GM18868 (cell line): Measurements from ENCODE around the gene HECTD2.
"Not testable (repeated sequence)": the region's sequence is repeated elsewhere in the genome, so short reads cannot be mapped to it uniquely, and the experiment has no call there.

Experiments
- ATAC-seq: cut with Tn5 transposase; IDR thresholded peaks from one replicate; pipeline ENCODE4 v1.9.1; 2021; ENCODE audit warnings: mild to moderate bottlenecking, moderate library complexity; ENCODE audit not compliant: unreplicated experiment

HECTD2 gene

GRCh38 chr10:91536111-91536510, 126.0 kb downstream of the HECTD2 start:
- no peak for ATAC-seq

DNA sequence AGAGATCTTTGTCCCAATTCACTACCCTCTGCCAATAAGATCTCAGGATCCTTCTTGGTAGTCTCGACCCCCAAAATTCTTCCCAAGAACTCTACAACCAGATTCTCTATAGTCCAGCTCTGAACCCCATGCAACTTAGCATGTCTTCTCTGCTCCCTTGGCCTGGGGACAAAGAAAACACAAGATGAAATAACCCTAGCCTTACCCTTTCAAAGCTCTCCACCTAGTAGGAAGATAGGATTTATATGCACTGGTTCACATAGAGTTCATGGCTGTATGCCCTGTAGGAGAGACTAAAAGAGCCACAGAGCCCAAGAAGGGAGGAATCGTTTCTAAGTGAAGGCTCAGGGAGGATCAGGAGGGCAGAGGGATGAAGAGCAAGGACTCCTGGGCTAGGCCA, 126.6 kb downstream of the HECTD2 start:
- no peak for ATAC-seq

- ATAC-seq, result no peak
These were observed 127.7 kb downstream of the HECTD2 start for GRCh38 chr10:91537614-91538383.

DNA sequence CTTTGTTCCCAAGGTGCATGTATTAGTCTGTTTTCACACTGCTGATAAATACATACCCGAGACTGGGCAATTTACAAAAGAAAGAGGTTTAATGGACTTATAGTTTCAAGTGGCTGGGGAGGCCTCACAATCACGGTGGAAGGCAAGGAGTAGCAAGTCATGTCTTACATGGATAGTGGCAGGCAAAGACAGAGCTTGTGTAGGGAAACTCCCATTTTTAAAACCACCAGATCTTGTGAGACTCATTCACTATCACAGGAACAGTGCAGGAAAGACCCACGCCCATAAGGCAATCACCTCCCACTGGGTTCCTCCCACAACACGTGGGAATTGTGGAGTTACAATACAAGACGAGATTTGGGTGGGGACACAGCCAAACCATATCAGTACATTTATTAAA, 129.8 kb downstream of the HECTD2 start:
- ATAC-seq, result no peak

- no peak for ATAC-seq
These were observed 130.6 kb downstream of the HECTD2 start for GRCh38 chr10:91540733-91541132.

GRCh38 chr10:91541481-91541880, 131.3 kb downstream of the HECTD2 start:
- no peak for ATAC-seq

DNA sequence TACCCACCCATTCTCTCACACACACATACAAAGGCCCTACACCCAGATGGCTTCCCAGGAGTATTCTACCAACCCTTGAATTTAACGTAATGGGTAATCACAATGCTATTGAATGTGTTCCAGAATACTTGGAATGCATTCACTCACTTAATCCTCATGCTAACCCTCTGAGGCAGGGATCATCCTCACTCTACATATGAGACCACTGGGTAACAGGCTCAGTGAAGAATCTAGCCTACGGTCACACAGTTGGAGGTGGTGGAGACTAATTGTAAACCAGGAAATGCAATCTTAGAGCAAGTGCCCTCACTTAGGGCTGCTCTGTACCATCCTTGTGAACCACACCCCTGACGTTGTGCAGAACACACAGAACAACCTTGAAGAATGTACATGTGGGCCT, 135.2 kb downstream of the HECTD2 start:
- ATAC-seq, result no peak

GRCh38 chr10:91545838-91546237, 135.7 kb downstream of the HECTD2 start:
- ATAC-seq, result no peak

GRCh38 chr10:91549262-91549661, 139.1 kb downstream of the HECTD2 start:
- no peak for ATAC-seq

GRCh38 chr10:91550021-91550420, 139.9 kb downstream of the HECTD2 start:
- no peak for ATAC-seq

- ATAC-seq, result no peak
These were observed 141.7 kb downstream of the HECTD2 start for GRCh38 chr10:91551856-91552255.

GRCh38 chr10:91552274-91553095, 142.3 kb downstream of the HECTD2 start:
- ATAC-seq, result no peak

DNA sequence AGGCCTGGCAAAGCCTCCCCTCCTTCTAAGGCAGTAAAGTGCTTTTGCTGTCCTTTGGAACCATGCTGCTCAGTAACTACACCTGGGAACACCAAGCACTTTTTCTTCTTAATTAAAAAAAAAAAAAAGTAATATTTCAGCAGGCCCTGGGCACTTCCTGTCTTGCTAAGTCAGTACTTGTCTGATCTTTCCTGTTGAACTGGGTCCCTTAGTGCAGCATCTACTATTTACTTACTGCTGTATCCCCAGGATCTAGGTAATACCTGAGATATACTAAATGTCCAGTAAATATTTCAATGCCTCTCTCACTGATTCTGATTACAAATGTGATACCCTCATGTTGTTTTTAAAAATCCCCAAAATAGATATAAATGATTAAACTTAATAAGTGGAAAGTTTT, 145.3 kb downstream of the HECTD2 start:
- no peak for ATAC-seq

DNA sequence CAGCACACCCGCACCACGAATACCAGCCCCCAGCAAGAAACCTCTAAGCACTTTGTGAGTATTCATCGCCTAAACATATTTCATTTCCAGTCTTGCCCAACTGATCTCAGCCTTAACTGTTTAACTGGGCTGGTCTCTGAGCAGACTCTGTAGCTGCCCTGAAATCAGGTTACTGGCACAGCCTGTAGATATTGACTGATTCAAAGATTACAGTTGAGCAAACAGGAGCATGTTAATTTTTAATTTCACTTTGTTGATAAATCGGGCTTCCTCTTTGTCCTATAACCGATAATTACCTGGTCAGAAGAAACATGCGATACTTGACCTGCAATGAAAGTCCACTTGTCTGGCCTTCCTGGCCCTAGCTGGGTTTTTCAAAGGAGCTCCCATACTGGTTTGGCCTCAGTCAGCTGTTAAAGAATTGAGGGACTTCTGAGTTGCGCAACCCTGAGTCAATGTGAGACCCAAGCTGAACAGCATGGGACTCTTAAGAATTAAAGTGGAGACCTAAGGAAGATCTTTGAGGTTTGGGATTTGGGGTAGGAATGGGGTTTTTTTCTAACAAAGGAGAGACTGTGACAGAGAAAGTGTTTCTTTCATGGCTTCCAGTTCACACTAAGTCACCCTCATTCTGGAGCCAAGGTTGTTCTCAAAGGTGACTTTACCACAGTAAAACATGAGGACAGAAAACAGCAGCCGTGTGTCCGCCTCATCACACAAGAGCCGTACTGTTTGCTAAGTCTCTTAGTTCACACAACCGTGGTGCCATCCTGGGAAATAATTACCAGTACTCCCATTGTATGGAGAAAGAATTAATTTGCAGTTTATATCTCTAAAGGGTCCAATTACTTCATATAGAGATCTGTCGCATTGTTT, 146.8 kb downstream of the HECTD2 start:
- ATAC-seq, result no peak

- peak; percentile 46 for ATAC-seq
These were observed 147.5 kb downstream of the HECTD2 start for GRCh38 chr10:91557651-91558111.

DNA sequence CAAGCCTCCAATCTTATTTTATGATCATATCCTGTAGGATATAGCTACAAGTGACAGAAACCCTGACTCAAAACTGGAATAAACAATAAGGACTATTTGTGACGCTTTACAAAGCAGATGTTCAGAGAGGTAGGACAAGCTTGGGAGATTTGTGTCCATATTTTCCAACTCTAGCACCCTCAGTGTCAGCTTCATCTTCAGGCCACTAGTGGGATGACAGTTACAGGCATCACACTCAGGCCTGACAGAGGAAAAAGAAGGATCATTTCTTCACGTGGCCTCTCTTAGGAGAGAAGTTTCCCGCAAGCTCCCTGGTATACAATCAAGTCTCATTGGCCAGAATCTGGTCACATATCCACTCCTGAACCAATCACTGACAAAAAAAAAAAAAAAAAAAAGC, 148.3 kb downstream of the HECTD2 start:
- no peak for ATAC-seq

GRCh38 chr10:91559169-91559568, 149.0 kb downstream of the HECTD2 start:
- ATAC-seq, result no peak

DNA sequence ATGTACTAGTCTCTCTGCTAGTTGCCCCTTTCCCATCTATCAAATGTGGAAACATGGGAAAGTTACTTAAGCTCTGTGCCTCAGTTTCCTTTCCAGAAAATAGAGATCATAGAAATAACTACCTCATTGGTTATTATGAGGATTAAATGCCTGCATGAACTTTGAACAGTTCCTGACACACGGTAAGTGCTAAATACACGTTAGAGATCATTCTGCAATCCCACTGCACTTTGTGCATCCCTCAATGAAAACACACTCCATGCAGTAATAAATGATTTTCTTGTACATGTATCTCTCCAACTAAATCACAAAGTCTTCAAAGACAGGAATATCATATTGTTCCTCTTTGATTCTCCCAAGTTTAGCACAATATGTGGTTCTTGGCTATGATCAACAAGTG, 149.6 kb downstream of the HECTD2 start:
- no peak for ATAC-seq

DNA sequence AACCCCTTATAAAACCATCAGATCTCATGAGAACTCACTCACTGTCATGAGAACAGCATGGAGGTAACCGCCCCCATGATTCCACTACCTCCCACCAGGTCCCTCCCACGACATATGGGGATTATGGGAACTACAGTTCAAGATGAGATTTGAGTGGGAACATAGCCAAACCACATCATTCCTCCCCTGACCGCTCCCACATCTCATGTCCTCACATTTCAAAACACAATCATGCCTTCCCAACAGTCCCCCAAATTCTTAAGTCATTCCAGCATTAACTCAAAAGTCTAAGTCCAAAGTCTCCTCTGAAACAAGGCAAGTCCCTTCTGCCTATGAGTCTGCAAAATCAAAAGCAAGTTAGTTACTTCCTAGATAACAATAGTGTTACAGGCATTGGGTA, 150.7 kb downstream of the HECTD2 start:
- not testable (repeated sequence) for ATAC-seq

GRCh38 chr10:91562839-91563581, 152.9 kb downstream of the HECTD2 start:
- ATAC-seq, result no peak
